SK-N-SH (cell line): ENCODE data around the gene HTR3E. TPM values are rescaled to one million over a fixed set of nuclear protein-coding genes. Genes with fewer than 3 reads are reported as not detected.

ENCODE experiments used
- CTCF ChIA-PET: fragments of 300-600, 350-600 bp; formaldehyde crosslinking; extraction: SDS; loops from one replicate; lab custom pipeline; 2021; lab: Yijun Ruan, JAX
- POLR2A ChIA-PET: fragments of 350-600 bp; sonication (Branson Sonifier 250); formaldehyde crosslinking; extraction: SDS; loops from one replicate; lab custom pipeline; 2020; ENCODE audit warnings: antibody characterized with exemption, inconsistent platforms; lab: Yijun Ruan, JAX
- DNase-seq: peaks from one replicate; pipeline ENCODE4 v3.0.0; 2012
- H2AFZ ChIP-seq: fragments of 200-600 bp; sonication (generic); 2 replicates; pipeline ENCODE4 v1.8.1; 2016; ENCODE audit warnings: antibody characterized with exemption, mild to moderate bottlenecking, low read depth
- H3F3A ChIP-seq: fragments of 200-600 bp; sonication (generic); replicated peaks from 2 replicates; pipeline ENCODE3; 2016; ENCODE audit warnings: antibody characterized with exemption, mild to moderate bottlenecking; ENCODE audit not compliant: insufficient read depth
- H3K27ac ChIP-seq, 2 experiments: fragments of 200-500 bp in 1 of 2; fragments of 200-600 bp in 1 of 2; sonication (Bioruptor generic) in 1 of 2; sonication (generic), shearing (Covaris generic) in 1 of 2; 2 replicates each; pipeline versions ENCODE4 v1.5.1 to v1.6.1; 2014 to 2016; ENCODE audit warnings: low read depth in 2 of 2, inconsistent platforms in 1 of 2, low read length in 1 of 2, mild to moderate bottlenecking in 1 of 2, mixed read lengths in 1 of 2
- H3K27me3 ChIP-seq: fragments of 200-600 bp; sonication (generic), shearing (Covaris generic); 2 replicates; pipeline ENCODE4 v1.6.1; 2016; ENCODE audit warnings: mixed run types; ENCODE audit not compliant: insufficient read depth
- H3K36me3 ChIP-seq, 2 experiments: fragments of 200-500 bp in 1 of 2; fragments of 200-600 bp in 1 of 2; sonication (Bioruptor generic) in 1 of 2; sonication (generic) in 1 of 2; replicated peaks in 1 of 2; 2 replicates each; pipeline versions ENCODE3 to v1.5.1; 2014 to 2016; ENCODE audit warnings: low read length in 1 of 2, mild to moderate bottlenecking in 1 of 2; ENCODE audit not compliant: insufficient read depth in 2 of 2, control insufficient read depth in 1 of 2
- H3K4me1 ChIP-seq, 2 experiments: fragments of 200-500 bp in 1 of 2; fragments of 200-600 bp in 1 of 2; sonication (Bioruptor generic) in 1 of 2; sonication (generic), shearing (Covaris generic) in 1 of 2; 2 replicates each; pipeline versions ENCODE4 v1.5.1 to v1.6.1; 2014 to 2016; ENCODE audit warnings: low read depth in 1 of 2, low read length in 1 of 2, mixed run types in 1 of 2; ENCODE audit not compliant: insufficient read depth in 2 of 2, control insufficient read depth in 1 of 2
- H3K4me2 ChIP-seq: fragments of 200-600 bp; sonication (generic), shearing (Covaris generic); 2 replicates; pipeline ENCODE4 v1.6.1; 2017; ENCODE audit warnings: mixed run types
- H3K4me3 ChIP-seq, 2 experiments: fragments of 200-500 bp in 1 of 2; fragments of 200-600 bp in 1 of 2; sonication (Bioruptor generic) in 1 of 2; sonication (generic), shearing (Covaris generic) in 1 of 2; 2 replicates each; pipeline versions ENCODE4 v1.5.1 to v1.8.1; 2014 to 2016; ENCODE audit warnings: low read depth in 2 of 2, inconsistent platforms in 1 of 2, low read length in 1 of 2, mild to moderate bottlenecking in 1 of 2, mixed read lengths in 1 of 2, moderate library complexity in 1 of 2
- H3K79me2 ChIP-seq: fragments of 200-600 bp; sonication (generic); 2 replicates; pipeline ENCODE4 v1.8.1; 2017; ENCODE audit warnings: mild to moderate bottlenecking; ENCODE audit not compliant: insufficient read depth
- H3K9ac ChIP-seq: fragments of 200-600 bp; sonication (generic); 2 replicates; pipeline ENCODE4 v1.6.1; 2017; ENCODE audit warnings: mixed run types
- H3K9me2 ChIP-seq: fragments of 200-600 bp; sonication (generic); 2 replicates; pipeline ENCODE4 v1.6.1; 2017; ENCODE audit warnings: mixed run types
- H3K9me3 ChIP-seq: fragments of 200-600 bp; sonication (generic); 2 replicates; pipeline ENCODE4 v1.6.1; 2017; ENCODE audit warnings: mixed run types, mild to moderate bottlenecking, moderate library complexity
- H4K20me1 ChIP-seq: fragments of 200-600 bp; sonication (generic); 2 replicates; pipeline ENCODE4 v1.6.1; 2017; ENCODE audit warnings: mild to moderate bottlenecking, mixed run types; ENCODE audit not compliant: insufficient read depth
- CHD2 ChIP-seq: fragments of 150-350 bp; IDR thresholded peaks from 2 replicates; pipeline ENCODE4 v1.6.1; 2018; ENCODE audit warnings: low read length; ENCODE audit not compliant: partially characterized antibody
- CTCF ChIP-seq: fragments of 200-600 bp; sonication (generic); IDR thresholded peaks from 2 replicates; pipeline ENCODE4 v1.6.1; 2017; ENCODE audit warnings: antibody characterized with exemption, mild to moderate bottlenecking, moderate library complexity
- ELF1 ChIP-seq: IDR thresholded peaks from 2 replicates; pipeline ENCODE4 v1.4.0; 2012
- FOSL2 ChIP-seq: IDR thresholded peaks from 2 replicates; pipeline ENCODE4 v1.4.0; 2012; ENCODE audit warnings: low read depth, mild to moderate bottlenecking, moderate library complexity, borderline replicate concordance
- FOXM1 ChIP-seq: IDR thresholded peaks from 2 replicates; pipeline ENCODE4 v1.4.0; 2012; ENCODE audit warnings: low read depth, mild to moderate bottlenecking
- GABPA ChIP-seq: IDR thresholded peaks from 2 replicates; pipeline ENCODE4 v1.4.0; 2012; ENCODE audit warnings: low read depth, mild to moderate bottlenecking
- GATA2 ChIP-seq: sonication (generic); formaldehyde crosslinking; IDR thresholded peaks from 2 replicates; pipeline ENCODE4 v1.5.0; 2020; ENCODE audit warnings: mild to moderate bottlenecking, missing genetic modification reagents
- MAX ChIP-seq: IDR thresholded peaks from 2 replicates; pipeline ENCODE4 v1.4.0; 2012; ENCODE audit warnings: low read depth
- PBX3 ChIP-seq: IDR thresholded peaks from 2 replicates; pipeline ENCODE4; 2012
- RAD21 ChIP-seq: IDR thresholded peaks from 2 replicates; pipeline ENCODE4 v1.6.1; 2012; ENCODE audit warnings: mild to moderate bottlenecking, low read length
- RCOR1 ChIP-seq: fragments of 150-350 bp; IDR thresholded peaks from 2 replicates; pipeline ENCODE4 v1.6.1; 2017; ENCODE audit warnings: antibody characterized with exemption, low read length
- RFX5 ChIP-seq: IDR thresholded peaks from 2 replicates; pipeline ENCODE4 v1.6.1; 2012; ENCODE audit warnings: mild to moderate bottlenecking, improper control_type of control experiment, low read length
- RXRA ChIP-seq: IDR thresholded peaks from 2 replicates; pipeline ENCODE4 v1.4.0; 2012; ENCODE audit warnings: low read depth, mild to moderate bottlenecking, borderline replicate concordance
- SMC3 ChIP-seq: IDR thresholded peaks from 2 replicates; pipeline ENCODE4 v1.6.1; 2012; ENCODE audit warnings: low read depth, low read length, improper control_type of control experiment
- TAF1 ChIP-seq: IDR thresholded peaks from 2 replicates; pipeline ENCODE4 v1.6.1; 2012; ENCODE audit warnings: low read depth, mild to moderate bottlenecking, low read length, moderate library complexity, borderline replicate concordance
- TCF12 ChIP-seq: IDR thresholded peaks from 2 replicates; pipeline ENCODE4 v1.4.0; 2012
- TEAD4 ChIP-seq: IDR thresholded peaks from 2 replicates; pipeline ENCODE4 v1.4.0; 2012; ENCODE audit warnings: mild to moderate bottlenecking, borderline replicate concordance; ENCODE audit not compliant: insufficient read depth
- USF1 ChIP-seq: IDR thresholded peaks from 2 replicates; pipeline ENCODE4 v1.4.0; 2012; ENCODE audit warnings: low read depth, borderline replicate concordance
- USF2 ChIP-seq: fragments of 150-350 bp; IDR thresholded peaks from 2 replicates; pipeline ENCODE4 v1.6.1; 2017; ENCODE audit warnings: antibody characterized with exemption, low read length, low read depth, borderline replicate concordance
- WGBS: methylation state at CpG from one replicate; pipeline ENCODE4 v1.1.6; 2017; ENCODE audit warnings: low lambda C conversion rate; 5-methylcytosine and 5-hydroxymethylcytosine counted together
- polyA plus RNA-seq, 3 experiments: library from polyadenylated mRNA; depleted of rRNA; stranded (reverse); fragments of >200 nt; gene quantifications; 2 replicates each; pipeline ENCODE4 v1.2.3, GENCODE V29; 2012
- TF ChIP-seq, protein P1 (sequence below): IDR thresholded peaks from 2 replicates; pipeline ENCODE4 v1.6.1; 2012; ENCODE audit warnings: mild to moderate bottlenecking, low read depth, low read length, moderate library complexity

Gene HTR3E
- polyA plus RNA-seq, 1 of the 3 experiments (the other 2 are of a cell fraction) = not detected

DNA sequence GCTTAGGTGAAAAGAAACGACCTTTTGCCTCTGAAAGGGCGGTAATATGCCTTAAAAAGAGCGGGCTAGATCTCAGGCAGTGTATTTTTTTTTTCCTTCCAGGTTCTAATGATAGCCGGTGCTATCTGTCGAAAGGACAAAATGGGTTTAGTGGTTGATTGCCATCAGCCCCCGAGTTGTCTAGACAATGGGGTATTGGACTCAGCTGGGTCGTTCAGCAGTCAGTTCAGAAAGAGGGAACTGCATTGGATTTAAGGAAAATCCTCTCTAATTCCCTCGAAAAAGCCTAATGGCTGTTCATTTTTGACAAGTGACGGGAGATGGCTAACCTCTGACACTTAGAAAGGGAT, 39.0 kb downstream of the HTR3E start:
- peak overlapping the region; percentile 70 to 86; a peak in 3 of 4 replicates for H3K27ac ChIP-seq
- peaks cover 10% of the 10 kb centered on the region for H3F3A ChIP-seq
- POLR2A ChIA-PET = interaction anchor here (1.5 kb wide), 1 partner anchor 8 kb away, joined by 4 read pairs; no protein-coding TSS in a partner anchor
- no peaks in the 10 kb centered on the region for H4K20me1 ChIP-seq
- peak overlapping the region; percentile 92 for H3K9ac ChIP-seq
- peaks cover 0 to 8% of the 10 kb centered on the region in 2 experiments; a peak in 3 of 4 replicates for H3K4me1 ChIP-seq
- CTCF ChIA-PET = interaction anchor here (0.9 to 4.0 kb wide), 9 partner anchors 9 to 251 kb away, joined by 3 to 31 read pairs (median 6); partner anchors contain the start of genes EEF1AKMT4 and PARL
- WGBS = 5% methylated on average over 9 of the region's 9 CpGs
- no peaks in the 10 kb centered on the region for H3K27me3 ChIP-seq
- DNase-seq = no peak
- H3K79me2 ChIP-seq = peaks cover 66% of the 10 kb centered on the region
- peak overlapping the region; percentile 82 to 96 for H3K4me3 ChIP-seq
- TF ChIP-seq PBX3 (no peak), ELF1 (no peak)
- no peaks in the 10 kb centered on the region for H3K9me3 ChIP-seq
- H3K9me2 ChIP-seq = no peaks in the 10 kb centered on the region
- H2AFZ ChIP-seq = peak overlapping the region; percentile 75
- H3K4me2 ChIP-seq = peak overlapping the region; percentile 90
- H3K36me3 ChIP-seq = peaks cover 14 to 19% of the 10 kb centered on the region in 2 experiments

- H3F3A ChIP-seq = no peaks in the 10 kb centered on the region
- H3K4me1 ChIP-seq = peaks cover 0 to 8% of the 10 kb centered on the region in 2 experiments; a peak in 1 of 4 replicates
- H3K9me3 ChIP-seq = no peaks in the 10 kb centered on the region
- no peaks in the 10 kb centered on the region for H3K27me3 ChIP-seq
- TF ChIP-seq RFX5 = no peak
- TF ChIP-seq TEAD4 = no peak
- TF ChIP-seq TAF1 = no peak
- TF ChIP-seq, protein P1, sequence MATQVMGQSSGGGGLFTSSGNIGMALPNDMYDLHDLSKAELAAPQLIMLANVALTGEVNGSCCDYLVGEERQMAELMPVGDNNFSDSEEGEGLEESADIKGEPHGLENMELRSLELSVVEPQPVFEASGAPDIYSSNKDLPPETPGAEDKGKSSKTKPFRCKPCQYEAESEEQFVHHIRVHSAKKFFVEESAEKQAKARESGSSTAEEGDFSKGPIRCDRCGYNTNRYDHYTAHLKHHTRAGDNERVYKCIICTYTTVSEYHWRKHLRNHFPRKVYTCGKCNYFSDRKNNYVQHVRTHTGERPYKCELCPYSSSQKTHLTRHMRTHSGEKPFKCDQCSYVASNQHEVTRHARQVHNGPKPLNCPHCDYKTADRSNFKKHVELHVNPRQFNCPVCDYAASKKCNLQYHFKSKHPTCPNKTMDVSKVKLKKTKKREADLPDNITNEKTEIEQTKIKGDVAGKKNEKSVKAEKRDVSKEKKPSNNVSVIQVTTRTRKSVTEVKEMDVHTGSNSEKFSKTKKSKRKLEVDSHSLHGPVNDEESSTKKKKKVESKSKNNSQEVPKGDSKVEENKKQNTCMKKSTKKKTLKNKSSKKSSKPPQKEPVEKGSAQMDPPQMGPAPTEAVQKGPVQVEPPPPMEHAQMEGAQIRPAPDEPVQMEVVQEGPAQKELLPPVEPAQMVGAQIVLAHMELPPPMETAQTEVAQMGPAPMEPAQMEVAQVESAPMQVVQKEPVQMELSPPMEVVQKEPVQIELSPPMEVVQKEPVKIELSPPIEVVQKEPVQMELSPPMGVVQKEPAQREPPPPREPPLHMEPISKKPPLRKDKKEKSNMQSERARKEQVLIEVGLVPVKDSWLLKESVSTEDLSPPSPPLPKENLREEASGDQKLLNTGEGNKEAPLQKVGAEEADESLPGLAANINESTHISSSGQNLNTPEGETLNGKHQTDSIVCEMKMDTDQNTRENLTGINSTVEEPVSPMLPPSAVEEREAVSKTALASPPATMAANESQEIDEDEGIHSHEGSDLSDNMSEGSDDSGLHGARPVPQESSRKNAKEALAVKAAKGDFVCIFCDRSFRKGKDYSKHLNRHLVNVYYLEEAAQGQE = no peak
- no peak for TF ChIP-seq USF2
- no peak for TF ChIP-seq TCF12
- no peak for TF ChIP-seq RAD21
- TF ChIP-seq ELF1 = no peak
- TF ChIP-seq FOXM1 = no peak
- no peak for TF ChIP-seq SMC3
- TF ChIP-seq RCOR1 = no peak
- no peak for TF ChIP-seq GABPA
- TF ChIP-seq CTCF = no peak
- no peak for TF ChIP-seq USF1
- no peak for TF ChIP-seq CHD2
- TF ChIP-seq RXRA = no peak
- TF ChIP-seq GATA2 (CRISPR knock-in tag) = no peak
- no peak for TF ChIP-seq MAX
- no peak for TF ChIP-seq FOSL2
- no peaks in the 10 kb centered on the region for H4K20me1 ChIP-seq
- no peak overlapping the region for H3K9ac ChIP-seq
- no peak overlapping the region for H3K27ac ChIP-seq
- no peak for DNase-seq
- WGBS = 96% methylated on average over 10 of the region's 10 CpGs
- no peak overlapping the region for H3K4me2 ChIP-seq
- peaks cover 37 to 63% of the 10 kb centered on the region in 2 experiments for H3K36me3 ChIP-seq
- H3K9me2 ChIP-seq = no peaks in the 10 kb centered on the region
- POLR2A ChIA-PET = no interaction called here
- CTCF ChIA-PET = no interaction called here
- H3K79me2 ChIP-seq = peaks cover 60% of the 10 kb centered on the region
- no peak overlapping the region for H3K4me3 ChIP-seq
- no peak overlapping the region for H2AFZ ChIP-seq
Observed at GRCh38 chr3:184140436-184140835, 43.6 kb downstream of the HTR3E start.
